OCI-LY3 (cell line): ENCODE data around the gene CCDC3.

Source experiments
- EZH2phosphoT487 ChIP-seq: fragments of 200-600 bp; shearing (Covaris generic); IDR thresholded peaks from 2 replicates; pipeline ENCODE4 v1.6.1; 2018; ENCODE audit warnings: antibody characterized with exemption, mixed run types, low read depth
- TF ChIP-seq, protein P1 (sequence below): fragments of 200-600, 300-600 bp; sonication (generic); IDR thresholded peaks from 2 replicates; pipeline ENCODE4 v1.5.1; 2014; ENCODE audit warnings: antibody characterized with exemption, low read length, low read depth

DNA sequence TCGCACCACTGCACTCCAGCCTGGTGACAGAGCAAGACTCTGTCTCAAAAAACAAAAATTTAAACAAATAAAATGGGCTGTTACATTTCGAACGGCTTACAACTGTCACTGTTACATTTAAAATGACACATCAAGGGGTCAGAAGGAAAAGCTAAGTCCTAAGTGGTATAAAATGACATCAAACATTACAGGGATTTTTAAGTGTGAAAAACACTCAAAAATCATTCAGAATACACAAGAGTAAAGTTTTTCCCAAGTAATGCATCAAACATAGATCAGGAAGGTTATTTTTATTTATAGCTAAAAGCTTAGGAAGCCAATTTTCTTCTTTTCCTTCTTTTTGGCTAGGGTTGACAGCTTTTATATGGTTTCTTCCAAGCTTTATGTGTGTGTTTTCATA lies 39.0 kb downstream of the CCDC3 start:
- TF ChIP-seq, protein P1, sequence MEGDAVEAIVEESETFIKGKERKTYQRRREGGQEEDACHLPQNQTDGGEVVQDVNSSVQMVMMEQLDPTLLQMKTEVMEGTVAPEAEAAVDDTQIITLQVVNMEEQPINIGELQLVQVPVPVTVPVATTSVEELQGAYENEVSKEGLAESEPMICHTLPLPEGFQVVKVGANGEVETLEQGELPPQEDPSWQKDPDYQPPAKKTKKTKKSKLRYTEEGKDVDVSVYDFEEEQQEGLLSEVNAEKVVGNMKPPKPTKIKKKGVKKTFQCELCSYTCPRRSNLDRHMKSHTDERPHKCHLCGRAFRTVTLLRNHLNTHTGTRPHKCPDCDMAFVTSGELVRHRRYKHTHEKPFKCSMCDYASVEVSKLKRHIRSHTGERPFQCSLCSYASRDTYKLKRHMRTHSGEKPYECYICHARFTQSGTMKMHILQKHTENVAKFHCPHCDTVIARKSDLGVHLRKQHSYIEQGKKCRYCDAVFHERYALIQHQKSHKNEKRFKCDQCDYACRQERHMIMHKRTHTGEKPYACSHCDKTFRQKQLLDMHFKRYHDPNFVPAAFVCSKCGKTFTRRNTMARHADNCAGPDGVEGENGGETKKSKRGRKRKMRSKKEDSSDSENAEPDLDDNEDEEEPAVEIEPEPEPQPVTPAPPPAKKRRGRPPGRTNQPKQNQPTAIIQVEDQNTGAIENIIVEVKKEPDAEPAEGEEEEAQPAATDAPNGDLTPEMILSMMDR = no peak
- no peak for TF ChIP-seq EZH2phosphoT487
